Neural progenitor cell (in vitro differentiated cells): ENCODE measurements around the gene RAD51D.

Experiments
- EZH2 ChIP-seq: fragments of 200-600 bp; sonication (generic); IDR thresholded peaks from 2 replicates; pipeline ENCODE4 v1.6.1; 2017; ENCODE audit warnings: antibody characterized with exemption, mild to moderate bottlenecking, moderate library complexity
- TF ChIP-seq, protein P1 (sequence below): fragments of 200-600 bp; sonication (generic); IDR thresholded peaks from 2 replicates; pipeline ENCODE4 v1.5.1; 2017; ENCODE audit warnings: antibody characterized with exemption, mild to moderate bottlenecking

DNA sequence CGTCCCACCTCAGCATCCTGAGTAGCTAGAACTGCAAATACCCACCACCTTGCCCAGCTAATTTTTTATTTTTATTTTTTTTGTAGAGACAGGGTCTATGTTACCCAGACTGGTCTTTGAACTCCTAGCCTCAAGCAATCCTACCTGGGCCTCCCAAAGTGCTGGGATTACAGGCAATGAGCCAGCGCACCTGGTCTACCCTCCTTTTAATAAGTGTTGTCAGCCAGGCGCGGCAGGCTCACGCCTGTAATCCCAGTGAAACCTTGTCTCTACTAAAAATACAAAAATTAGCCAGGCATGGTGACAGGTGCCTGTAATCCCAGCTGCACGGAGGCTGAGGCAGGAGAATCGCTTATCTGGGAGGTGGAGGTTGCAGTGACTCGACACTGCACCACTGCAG, 75.5 kb downstream of the RAD51D start:
- TF ChIP-seq, protein P1, sequence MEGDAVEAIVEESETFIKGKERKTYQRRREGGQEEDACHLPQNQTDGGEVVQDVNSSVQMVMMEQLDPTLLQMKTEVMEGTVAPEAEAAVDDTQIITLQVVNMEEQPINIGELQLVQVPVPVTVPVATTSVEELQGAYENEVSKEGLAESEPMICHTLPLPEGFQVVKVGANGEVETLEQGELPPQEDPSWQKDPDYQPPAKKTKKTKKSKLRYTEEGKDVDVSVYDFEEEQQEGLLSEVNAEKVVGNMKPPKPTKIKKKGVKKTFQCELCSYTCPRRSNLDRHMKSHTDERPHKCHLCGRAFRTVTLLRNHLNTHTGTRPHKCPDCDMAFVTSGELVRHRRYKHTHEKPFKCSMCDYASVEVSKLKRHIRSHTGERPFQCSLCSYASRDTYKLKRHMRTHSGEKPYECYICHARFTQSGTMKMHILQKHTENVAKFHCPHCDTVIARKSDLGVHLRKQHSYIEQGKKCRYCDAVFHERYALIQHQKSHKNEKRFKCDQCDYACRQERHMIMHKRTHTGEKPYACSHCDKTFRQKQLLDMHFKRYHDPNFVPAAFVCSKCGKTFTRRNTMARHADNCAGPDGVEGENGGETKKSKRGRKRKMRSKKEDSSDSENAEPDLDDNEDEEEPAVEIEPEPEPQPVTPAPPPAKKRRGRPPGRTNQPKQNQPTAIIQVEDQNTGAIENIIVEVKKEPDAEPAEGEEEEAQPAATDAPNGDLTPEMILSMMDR: no peak
- TF ChIP-seq EZH2: no peak
